Caki2 (cell line): ENCODE results near the gene PLEKHH3. TPM values are rescaled to one million over a fixed set of nuclear protein-coding genes. Genes with fewer than 3 reads are reported as not detected.
A peak's percentile ranks its signal among the peaks of the same experiment; 100 is the strongest.
"Not testable (repeated sequence)": the region's sequence is repeated elsewhere in the genome, so short reads cannot be mapped to it uniquely, and the experiment has no call there.

Experiments used
- DNase-seq: peaks from one replicate; pipeline ENCODE4 v3.0.0-alpha.2; 2015; ENCODE audit warnings: low read depth
- in situ Hi-C: cut with HindIII; loops from 2 replicates; pipeline ENCODE4 v1.10.0; 2016; ENCODE audit warnings: low sequenced_read_pairs, low pct_unique_long_range_greater_than_20kb, mixed read lengths
- total RNA-seq: library from RNA; depleted of rRNA; stranded (reverse); fragments of >200 nt; shearing (Covaris generic); gene quantifications from 2 replicates; pipeline ENCODE4 v1.2.3, GENCODE V29; 2014; ENCODE audit warnings: low replicate concordance

PLEKHH3 gene
- total RNA-seq, 1 experiment from 2014 or later, result 20.5 TPM

DNA sequence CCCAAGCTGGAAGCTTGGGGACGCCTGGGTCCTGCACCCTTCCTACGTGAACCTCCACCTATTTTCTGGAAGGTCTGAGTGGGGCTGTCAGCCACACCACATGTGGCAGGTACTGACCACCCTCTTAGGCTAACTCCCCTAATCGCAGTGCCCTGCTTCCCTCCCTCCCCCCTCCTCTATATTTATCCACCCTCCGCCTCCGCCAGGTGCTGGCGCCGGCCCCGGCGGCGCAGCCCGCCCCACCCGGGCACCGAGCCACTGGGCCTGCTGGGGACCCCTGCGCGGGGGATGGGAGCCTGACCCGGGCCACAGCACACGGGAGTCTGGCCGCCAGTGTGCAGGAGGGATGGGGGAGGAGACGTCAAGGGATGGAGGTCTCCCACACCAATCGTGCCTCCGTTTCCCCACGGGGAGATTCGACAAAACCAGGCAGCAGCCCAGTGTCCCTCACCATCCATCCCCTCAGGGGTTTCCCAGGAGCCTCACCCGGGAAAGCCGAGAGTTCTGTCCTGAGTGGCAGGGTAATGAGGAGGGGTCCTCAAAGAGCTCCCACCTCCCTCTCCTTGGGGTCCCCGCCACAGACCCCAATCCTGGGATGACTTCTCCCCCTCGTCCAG lies 1.3 kb downstream of the PLEKHH3 start:
- DNase-seq, result no peak
- in situ Hi-C loops, result no loop called here

DNA sequence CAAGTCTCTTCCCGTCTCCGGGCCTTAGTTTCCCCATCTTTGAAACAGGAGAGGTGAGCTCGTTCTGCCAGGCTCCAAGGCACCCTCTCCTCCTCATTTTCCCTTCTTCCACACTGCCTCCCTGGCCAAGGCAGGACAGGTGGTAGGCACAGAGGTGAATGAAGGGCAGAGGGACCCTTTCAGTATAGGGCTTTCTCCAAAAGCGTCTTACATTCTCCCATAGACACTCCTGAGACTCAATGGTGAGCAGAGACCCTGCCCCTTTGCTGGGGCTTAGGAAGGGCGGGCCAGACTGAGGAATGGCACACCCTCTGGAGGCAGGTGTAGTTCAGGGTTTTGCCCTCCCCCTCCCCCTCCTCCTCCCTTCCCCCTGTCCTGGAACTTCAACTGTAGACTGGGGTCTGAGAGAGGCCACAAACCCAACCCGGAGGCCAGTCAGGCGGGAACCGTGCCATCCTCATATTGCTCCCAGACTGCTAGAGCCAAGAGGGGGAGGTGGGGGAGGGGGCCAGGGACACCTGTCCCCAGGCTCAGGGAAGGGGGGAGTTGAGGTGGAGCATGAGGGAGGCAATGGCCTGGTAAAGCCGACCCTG lies 1.9 kb downstream of the PLEKHH3 start:
- DNase-seq, result no peak
- in situ Hi-C loops, result no loop called here

DNA sequence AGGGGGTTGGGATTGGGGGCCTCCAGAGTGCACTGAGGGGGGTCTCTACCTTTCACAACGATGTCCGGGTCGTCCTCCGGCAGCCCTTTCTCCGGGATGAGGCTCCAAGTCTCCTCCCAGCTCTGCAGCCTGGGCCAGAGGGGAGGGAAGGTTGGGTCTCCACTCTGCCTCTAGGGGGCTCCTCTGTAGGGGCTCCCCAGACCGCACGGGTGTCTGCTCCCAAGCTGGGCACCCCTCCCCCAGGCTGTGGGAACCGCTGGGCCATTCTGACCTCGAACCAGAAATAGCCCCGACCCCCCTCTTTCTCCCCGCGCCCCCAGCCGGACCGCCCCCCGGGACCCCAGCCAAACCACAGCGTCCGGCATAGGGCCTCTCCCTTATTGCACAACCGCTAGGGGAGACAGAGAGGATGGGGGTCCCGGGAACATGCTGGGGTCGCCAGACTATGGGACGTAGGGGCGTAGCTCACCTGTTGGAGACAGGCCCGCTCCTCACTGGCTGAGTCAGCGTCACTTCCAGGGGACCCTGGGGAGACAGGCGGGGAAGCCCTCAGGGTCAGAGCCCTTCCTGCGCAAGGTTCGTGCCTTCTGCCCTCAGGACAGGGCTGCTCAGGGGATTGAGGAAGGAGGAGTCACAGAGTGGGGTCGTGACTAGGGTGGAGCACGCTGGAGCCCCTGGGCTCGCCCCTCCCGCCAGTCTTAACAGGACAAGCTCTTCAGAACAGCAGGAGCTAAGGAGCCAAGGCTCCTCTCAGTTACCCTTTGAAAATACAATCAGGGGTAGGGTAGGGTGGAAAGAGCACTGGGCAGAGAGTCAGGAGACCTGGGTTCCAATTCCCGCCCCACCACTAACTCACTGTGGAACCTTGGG lies 2.7 kb downstream of the PLEKHH3 start:
- in situ Hi-C loops, result no loop called here
- no peak for DNase-seq

DNA sequence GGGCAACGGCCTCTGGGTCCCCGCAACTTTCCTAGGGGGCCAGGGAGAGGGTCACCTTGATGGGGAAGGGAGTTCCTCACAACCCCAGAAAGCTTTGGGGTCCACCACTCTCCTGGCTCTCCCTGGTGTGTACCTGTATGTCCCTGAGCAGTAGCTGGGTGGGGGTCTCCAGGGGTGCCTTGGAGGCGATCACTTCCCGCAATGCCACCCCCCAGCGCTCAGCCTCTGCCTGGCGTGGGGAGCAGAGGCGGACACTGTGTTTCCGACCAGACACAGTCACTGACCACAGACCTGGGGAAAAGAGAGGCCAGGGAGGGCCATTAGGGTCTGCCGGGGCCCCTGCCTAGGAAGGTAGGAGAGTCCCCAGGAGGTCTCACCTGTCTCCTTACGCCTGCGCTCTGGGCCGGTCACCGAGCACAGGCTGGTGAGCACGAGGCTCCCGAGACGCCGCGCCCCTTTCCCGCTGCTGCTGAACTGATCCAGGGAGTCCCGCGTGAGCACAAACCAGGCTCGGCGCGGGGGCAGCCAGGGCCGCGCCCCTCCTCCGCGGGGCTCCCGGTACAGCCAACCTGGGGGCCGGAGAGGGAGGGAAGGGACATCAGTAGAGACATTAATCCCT lies 3.4 kb downstream of the PLEKHH3 start:
- no peak for DNase-seq
- in situ Hi-C loops, result no loop called here

DNA sequence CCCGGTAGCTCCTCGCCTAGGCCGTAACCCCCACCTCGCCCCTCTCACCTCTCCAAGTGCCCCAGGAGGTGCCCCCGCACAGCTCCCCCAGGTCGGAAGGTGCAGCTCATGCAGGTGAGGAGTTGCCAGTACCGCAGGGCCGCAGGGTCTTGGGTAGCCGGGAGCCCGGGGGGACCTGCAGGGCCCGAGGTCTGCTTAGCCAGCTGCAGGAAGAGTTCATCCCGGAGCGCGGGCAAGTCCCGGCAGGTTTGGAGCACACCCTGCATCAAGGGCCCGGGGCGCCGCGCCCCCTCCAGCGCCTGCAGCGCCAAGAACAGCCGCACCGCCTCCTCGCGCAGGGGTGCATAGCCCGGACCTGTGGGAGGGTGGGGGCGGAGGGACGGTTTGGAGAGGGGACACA lies 4.8 kb downstream of the PLEKHH3 start:
- in situ Hi-C loops, result no loop called here
- no peak for DNase-seq

DNA sequence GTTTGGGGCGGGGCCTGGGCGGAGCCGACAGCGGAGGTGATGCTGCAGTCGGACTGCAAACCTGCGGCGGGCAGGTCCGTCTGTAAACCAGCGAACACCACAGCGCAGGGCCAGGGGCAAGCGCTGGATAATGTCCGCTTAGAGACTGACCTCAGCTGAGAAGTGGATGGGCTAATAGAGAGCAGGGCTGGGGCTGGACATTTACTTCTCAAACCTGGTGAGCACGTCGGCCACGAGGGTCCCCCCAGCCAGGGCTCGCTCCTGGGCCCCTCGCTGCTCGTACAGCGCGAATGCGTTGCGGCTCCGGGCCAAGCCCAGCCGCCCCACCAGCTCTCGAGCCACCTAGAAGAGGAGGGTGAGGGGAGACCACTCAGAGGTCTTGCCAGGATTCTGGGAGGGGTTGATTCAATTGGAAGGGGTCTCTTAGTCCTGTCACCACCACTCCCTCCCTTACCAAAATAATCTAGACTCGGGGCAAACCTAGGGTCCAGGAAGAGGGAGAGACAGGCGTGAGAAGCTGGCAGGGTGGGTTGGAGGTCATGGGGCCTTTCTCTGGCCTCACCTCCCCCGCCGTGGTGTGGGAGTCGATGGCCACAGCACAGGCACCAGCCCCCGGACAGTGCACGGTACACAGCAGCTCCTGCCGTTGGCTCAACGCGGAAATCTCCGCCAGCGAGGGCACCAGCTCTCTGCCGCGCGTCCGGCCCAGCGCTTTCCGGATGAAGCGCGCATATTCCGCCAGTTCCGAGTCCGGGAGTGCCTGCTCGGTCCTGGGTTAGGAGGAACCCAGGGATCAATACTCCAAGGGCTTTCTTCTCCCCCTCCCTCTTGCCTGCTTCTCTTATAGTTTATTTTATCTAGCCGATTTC lies 5.8 kb downstream of the PLEKHH3 start:
- DNase-seq, result no peak
- in situ Hi-C loops, result no loop called here

DNA sequence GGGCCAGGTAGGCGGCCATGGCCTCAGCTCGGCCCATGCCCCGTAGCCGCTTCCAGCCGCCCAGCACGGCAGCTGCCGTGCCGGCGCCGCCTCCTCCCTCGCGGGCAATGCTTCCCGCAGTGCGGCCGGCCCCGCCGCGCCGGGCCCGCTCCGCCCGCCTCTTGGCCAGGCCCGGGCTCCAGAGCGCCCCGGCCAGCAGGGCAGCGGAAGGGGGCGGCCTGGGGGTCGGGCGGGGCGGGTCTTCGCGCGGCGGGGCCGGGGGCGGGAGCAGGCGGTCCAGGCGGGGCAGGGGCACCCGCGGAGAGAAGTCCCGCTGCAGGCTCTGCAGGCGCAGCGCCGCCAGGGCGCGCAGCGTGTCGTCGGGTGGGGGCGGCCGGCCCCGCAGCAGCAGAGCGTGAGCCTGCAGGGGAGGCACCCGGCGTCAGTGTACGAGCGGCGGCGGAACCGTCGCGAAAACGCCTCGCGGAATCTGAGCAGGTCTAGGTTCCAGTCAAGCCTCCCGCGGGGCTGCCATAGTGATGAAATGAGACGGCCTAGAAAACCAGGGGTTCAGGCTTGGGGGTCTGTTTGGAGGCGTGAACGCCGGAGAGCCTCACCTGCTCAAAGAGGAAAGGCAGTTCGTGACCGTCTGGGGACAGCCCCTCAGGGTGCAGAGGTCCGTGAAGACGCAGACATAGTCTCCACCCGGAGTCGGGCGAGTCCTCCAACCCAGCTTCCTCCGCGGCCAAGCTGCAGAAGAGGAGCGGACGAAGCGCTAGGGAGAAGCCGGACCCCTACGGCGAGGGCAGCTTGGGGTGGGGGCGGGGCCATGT lies 6.6 kb downstream of the PLEKHH3 start:
- in situ Hi-C loops, result loop anchor here (10.0 kb wide), 1 partner anchor 65 kb away; the partner anchor contains the start of genes RETREG3 and TUBG1
- DNase-seq, result no peak

DNA sequence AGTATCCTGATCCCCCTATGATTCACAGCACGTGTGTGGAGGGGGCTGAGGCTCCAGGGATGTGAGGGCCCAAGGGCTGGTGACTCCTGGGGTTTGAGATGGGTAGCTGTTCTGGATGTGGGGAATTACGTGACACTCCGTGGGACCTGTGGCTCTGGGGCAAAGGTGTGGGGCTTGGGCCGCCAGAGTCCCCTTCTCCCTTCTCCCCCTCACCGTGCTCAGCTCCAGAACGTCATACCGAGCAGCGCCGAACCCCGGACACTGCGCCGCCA lies 7.2 kb downstream of the PLEKHH3 start:
- in situ Hi-C loops, result loop anchor here (10.0 kb wide), 1 partner anchor 65 kb away; the partner anchor contains the start of genes RETREG3 and TUBG1

DNA sequence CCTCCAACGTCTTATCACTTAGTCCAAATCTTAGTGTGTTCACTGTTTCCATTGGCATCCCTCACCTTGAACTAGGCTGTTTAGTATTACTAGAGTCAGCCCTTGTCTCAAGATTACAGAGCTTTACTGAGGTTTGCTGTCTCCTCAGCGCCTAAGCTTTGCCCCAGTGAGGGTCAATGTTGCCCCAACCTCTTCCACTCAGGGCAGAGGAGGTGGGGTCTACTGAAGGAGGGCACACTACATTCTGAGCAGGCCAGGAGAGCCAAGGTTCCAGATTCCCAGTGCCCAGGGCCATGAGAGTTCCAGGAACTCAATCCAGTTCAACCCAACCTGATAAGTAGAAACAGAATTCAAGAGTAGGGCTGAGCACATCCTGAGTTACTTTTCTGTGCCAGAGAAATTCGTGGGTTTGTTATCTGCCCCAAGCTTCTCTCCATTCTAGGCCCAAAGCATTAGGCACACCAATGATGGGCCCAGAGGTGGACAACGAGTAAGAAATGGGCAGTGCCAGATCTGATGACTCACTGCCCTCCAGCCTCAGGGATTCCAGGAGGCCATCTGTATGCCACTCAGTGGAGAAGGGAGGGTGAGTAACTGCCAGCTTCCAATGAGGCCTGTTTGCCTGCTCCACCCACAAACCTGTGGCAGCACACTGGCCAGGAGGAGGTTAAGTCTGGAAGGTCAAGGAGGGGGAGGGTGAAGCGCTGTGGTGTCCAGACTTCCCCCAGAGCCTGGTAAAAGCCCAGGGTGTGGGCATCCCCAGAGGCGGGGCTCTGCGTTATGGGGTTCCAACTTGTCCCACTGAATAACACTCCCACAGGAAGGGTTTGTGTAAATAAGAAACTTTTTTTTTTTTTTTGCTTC lies 9.5 kb downstream of the PLEKHH3 start:
- DNase-seq, result peak; percentile 95
- in situ Hi-C loops, result loop anchor here (10.0 kb wide), 1 partner anchor 63 kb away; the partner anchor contains the start of genes RETREG3 and TUBG1

More for the DNA sequence above, 7.2 kb downstream of the PLEKHH3 start:
- DNase-seq, result no peak

DNA sequence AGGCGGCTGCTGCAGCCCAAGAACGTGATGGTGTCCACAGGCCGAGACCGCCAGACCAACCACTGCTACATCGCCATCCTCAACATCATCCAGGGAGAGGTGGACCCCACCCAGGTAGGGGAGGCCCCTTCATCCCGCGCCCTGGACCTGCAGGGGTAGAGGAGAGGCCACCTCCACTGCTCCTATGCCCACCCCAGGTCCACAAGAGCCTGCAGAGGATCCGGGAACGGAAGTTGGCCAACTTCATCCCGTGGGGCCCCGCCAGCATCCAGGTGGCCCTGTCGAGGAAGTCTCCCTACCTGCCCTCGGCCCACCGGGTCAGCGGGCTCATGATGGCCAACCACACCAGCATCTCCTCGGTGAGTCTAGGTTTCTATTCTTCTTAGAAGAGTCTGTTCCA lies 10.7 kb downstream of the PLEKHH3 start:
- in situ Hi-C loops, result loop anchor here (10.0 kb wide), 1 partner anchor 61 kb away; the partner anchor contains the start of genes RETREG3 and TUBG1
- DNase-seq, result not testable (repeated sequence)

DNA sequence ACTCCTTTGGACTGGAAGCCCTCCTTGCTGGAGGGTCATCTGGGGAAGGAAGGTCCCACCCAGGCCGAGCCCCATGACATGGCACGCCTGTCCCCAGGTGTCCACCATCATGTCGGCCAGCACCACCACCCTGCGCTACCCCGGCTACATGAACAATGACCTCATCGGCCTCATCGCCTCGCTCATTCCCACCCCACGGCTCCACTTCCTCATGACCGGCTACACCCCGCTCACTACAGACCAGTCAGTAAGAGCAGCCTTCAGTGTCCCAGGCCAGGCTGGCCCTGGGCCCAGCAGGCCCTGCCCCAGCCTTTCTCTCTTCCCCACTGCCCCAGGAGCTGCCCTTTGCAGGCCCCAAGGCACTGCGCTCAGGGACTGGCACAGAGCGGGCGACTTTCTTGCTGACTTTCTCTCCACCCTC lies 11.2 kb downstream of the PLEKHH3 start:
- no peak for DNase-seq
- in situ Hi-C loops, result loop anchor here (10.0 kb wide), 1 partner anchor 61 kb away; the partner anchor contains the start of genes RETREG3 and TUBG1

DNA sequence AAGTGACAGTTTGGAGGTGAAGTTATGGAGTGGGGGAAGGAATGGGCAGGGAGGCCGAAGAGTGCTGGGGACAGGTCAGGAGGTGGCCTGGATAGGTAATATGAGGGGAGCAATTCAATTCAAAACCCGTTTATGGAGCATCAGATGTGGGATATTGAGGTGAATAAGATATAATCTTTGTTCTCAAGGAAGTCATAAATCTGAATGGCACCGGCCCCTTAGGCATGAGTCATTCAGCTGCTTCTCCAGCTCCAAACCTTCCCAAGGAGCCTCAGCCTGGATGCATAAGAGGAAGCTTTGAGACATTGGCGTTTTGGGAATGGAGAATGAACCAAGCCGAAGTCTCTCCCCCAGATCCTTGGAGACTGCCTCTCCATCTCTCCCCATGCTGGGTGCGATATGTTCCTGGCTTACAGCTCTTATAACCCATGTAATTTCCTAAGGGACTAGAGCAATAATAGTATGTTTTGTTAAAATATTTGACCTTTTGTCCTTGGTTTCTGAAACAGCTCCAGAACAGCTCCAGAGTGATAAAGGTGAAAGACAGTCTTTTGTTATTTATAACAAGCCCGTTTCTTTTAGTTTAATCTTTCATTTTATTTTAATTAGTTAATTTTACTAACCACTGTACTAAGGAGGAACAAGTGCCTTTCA lies 16.0 kb downstream of the PLEKHH3 start:
- DNase-seq, result peak; percentile 46
- in situ Hi-C loops, result loop anchor here (10.0 kb wide), 1 partner anchor 56 kb away; the partner anchor contains the start of genes RETREG3 and TUBG1

DNA sequence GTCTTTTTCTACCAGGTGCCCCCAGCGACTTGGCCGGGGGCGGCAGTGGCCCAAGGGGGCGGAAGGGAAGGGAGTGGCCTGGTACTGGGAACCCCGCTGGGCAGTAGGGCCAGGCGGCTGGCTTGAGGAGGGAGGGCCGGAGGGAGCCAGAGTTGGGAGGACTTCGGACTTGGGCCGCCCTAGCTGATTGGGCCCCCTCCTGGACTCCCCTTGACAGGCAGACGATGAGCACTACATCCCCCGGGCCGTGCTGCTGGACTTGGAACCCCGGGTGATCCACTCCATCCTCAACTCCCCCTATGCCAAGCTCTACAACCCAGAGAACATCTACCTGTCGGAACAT lies 16.9 kb downstream of the PLEKHH3 start:
- in situ Hi-C loops, result loop anchor here (10.0 kb wide), 1 partner anchor 55 kb away; the partner anchor contains the start of genes RETREG3 and TUBG1
- DNase-seq, result not testable (repeated sequence)

DNA sequence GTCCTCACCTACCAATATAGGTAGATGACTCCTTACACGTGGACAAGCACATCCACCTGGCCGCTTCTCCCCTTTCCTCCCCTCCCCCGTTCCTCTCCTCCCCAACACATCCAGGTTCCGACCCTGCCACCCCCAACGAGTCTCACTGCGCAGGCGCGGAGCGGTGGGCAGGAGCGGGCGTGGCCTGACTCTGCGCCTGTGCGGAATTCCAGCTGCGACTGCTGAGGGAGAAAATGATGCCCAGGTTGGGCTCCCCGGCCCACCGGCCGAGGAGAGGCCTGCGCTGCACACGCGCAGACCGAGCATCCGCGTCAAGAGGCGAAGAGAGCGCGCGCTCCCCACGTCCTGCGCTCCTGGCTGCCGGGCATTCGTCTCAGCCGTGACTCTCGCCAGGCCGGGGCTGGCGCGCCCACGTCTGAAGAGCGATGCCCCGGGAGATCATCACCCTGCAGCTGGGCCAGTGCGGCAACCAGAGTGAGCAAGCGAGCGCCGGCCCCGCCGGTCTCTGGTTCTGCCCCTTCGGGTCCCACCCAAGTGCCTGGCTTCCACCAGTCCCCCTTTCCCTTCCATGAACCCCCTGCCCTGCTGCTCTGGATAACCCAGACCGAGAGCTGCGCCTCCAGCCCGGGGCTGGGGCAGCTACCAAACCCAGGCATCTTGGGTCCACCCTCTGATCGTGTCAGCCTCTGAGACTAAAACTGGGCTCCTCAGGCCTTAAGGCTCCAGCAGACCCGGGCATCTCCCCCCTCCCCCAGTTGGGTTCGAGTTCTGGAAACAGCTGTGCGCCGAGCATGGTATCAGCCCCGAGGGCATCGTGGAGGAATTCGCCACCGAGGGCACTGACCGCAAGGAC lies 17.5 kb downstream of the PLEKHH3 start, which contains the start of gene TUBG2:
TSS of gene TUBG2 (plus strand) at position 206 of the 853 bp plus-strand sequence. CDS start at position 426, 220 bp downstream.
- in situ Hi-C loops, result no loop called here
- DNase-seq, result peak; percentile 91
